ENCODE measurements around the gene PPP1R37.

DNA sequence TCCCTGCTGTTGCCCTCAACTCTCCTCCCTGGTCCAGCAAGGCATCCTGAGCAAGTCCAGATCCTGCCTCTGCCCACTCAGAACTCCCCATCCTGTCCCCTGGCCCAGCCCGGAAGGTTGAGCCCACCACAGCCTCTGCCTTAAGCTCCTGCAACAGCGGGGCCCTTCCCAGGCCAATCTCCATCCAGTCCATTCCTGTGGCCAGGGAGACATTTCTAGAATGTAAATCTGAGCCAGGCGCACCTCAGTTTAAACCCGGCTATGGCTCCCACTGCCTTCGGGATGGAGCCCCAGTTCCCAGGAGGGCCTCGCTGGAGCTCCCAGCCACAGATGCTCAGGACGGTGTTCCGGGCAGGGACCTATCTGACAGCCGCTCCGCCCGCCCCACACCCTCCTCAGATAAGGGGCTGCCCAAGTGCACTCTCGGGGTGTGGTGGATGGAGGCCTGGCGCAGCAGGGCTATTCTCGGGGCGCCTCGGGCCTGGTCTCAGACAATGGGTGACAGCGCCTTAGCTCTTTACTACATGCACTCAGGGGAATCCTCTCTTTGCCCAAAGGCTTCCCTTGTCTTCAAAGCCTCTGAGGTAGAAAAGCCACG lies 79.7 kb downstream of the PPP1R37 start:
- TF ChIP-seq CTCF (IDR thresholded peaks at IDR 0.05) = no peak
- no peak for TF ChIP-seq POLR2A (IDR thresholded peaks at IDR 0.05)

Measured in tibial nerve (tissue), 3 donors.